ENCODE measurements around the gene IRF4. TPM values are rescaled to one million over a fixed set of nuclear protein-coding genes. Genes with fewer than 3 reads are reported as not detected.

IRF4 gene
- total and polyA plus RNA-seq, 2 experiments from 2014 or later = 1.3 to 1.9 TPM

GRCh38 chr6:378958-379409 is 12.6 kb upstream of the IRF4 start:
- H3K27me3 ChIP-seq (ENCODE audit: insufficient read depth) = no peaks in the 10 kb centered on the region
- H2AFZ ChIP-seq = no peak overlapping the region
- Mint-ChIP-seq H3K4me3 (no peak overlapping the region), H3K4me1 (peaks cover 6% of the 10 kb centered on the region), H3K27ac (no peak overlapping the region), H3K36me3 (ENCODE audit: low read depth) (peaks cover 20% of the 10 kb centered on the region), H3K9me3 (peaks cover 81% of the 10 kb centered on the region), H3K27me3 (ENCODE audit: insufficient read depth, low read depth, poor library complexity) (peaks cover 25% of the 10 kb centered on the region)
- no peaks in the 10 kb centered on the region for H4K20me1 ChIP-seq (replicated peaks; ENCODE audit: insufficient read depth)
- peaks cover 14% of the 10 kb centered on the region; the same call in 1 of the 2 replicates for H3K36me3 ChIP-seq (ENCODE audit: insufficient read depth)
- ATAC-seq = no peak
- no peak for DNase-seq (ENCODE audit: low spot score)
- no peak overlapping the region for H3K27ac ChIP-seq (ENCODE audit: low read depth)
- H3K9me2 ChIP-seq (ENCODE audit: insufficient read depth) = 0 out of 2 replicates have a peak, but pooled peaks cover 7% of the 10 kb centered on the region
- TF ChIP-seq ZNF114 (CRISPR knock-in tag; IDR thresholded peaks at IDR 0.05) (no peak), ETS1 (IDR thresholded peaks at IDR 0.05) (no peak), POLR2AphosphoS5 (IDR thresholded peaks at IDR 0.05; ENCODE audit: low read depth) (no peak), CTCF (conservative IDR thresholded peaks at IDR 0.05; ENCODE audit: low read depth in 2 of 2) (no peak), ZNF331 (CRISPR knock-in tag; IDR thresholded peaks at IDR 0.05; ENCODE audit: low read depth) (no peak), JUNB (IDR thresholded peaks at IDR 0.05; ENCODE audit: unreplicated experiment) (no peak), STAT1 (IDR thresholded peaks at IDR 0.05; ENCODE audit: unreplicated experiment) (no peak), ZNF462 (CRISPR knock-in tag; IDR thresholded peaks at IDR 0.05) (no peak), EZH2 (IDR thresholded peaks at IDR 0.05; ENCODE audit: low read depth, unreplicated experiment) (no peak), NANOG (IDR thresholded peaks at IDR 0.05; ENCODE audit: borderline replicate concordance) (no peak), CREB1 (CRISPR knock-in tag; IDR thresholded peaks at IDR 0.05; ENCODE audit: low read depth) (no peak), EZH2phosphoT487 (IDR thresholded peaks at IDR 0.05; ENCODE audit: unreplicated experiment) (no peak), REST (IDR thresholded peaks at IDR 0.05; ENCODE audit: unreplicated experiment) (no peak)
- H3F3A ChIP-seq (replicated peaks; ENCODE audit: low read depth) = no peaks in the 10 kb centered on the region
- 0 out of 2 replicates have a peak, but pooled peaks cover 12% of the 10 kb centered on the region for H3K4me1 ChIP-seq (ENCODE audit: insufficient read depth)
- no peak overlapping the region for H3K4me2 ChIP-seq
- no peak overlapping the region for H3K4me3 ChIP-seq
- no peaks in the 10 kb centered on the region for H3K79me2 ChIP-seq (replicated peaks; ENCODE audit: insufficient read depth)

All from GM23338 (cell line).